HepG2 (cell line): ENCODE measurements around the gene ABCC12. TPM values are rescaled to one million over a fixed set of nuclear protein-coding genes. Genes with fewer than 3 reads are reported as not detected.

ENCODE experiments used
- ADNP ChIP-seq: sonication (generic); formaldehyde crosslinking; IDR thresholded peaks from 2 replicates; pipeline ENCODE4 v1.4.0; 2020; ENCODE audit warnings: missing genetic modification reagents
- BHLHE40 ChIP-seq: IDR thresholded peaks from 2 replicates; pipeline ENCODE4 v1.6.1; 2011; ENCODE audit warnings: low read length, improper control_type of control experiment
- CHD2 ChIP-seq: IDR thresholded peaks from 2 replicates; pipeline ENCODE4 v1.6.1; 2011; ENCODE audit warnings: low read depth, low read length, improper control_type of control experiment
- DZIP1 ChIP-seq: sonication (generic); formaldehyde crosslinking; IDR thresholded peaks from 2 replicates; pipeline ENCODE4 v1.5.0; 2020; ENCODE audit warnings: mild to moderate bottlenecking, missing genetic modification reagents
- HMGXB4 ChIP-seq, 2 experiments: sonication (generic) in 1 of 2; formaldehyde crosslinking in 1 of 2; IDR thresholded peaks; 2 replicates each; pipeline versions ENCODE4 v1.4.0 to v1.6.1; 2018 to 2020; ENCODE audit warnings: missing genetic modification reagents in 2 of 2, borderline replicate concordance in 1 of 2, low read depth in 1 of 2, mild to moderate bottlenecking in 1 of 2, missing biosample characterization in 1 of 2
- KDM5B ChIP-seq: sonication (generic); formaldehyde crosslinking; IDR thresholded peaks from 2 replicates; pipeline ENCODE4 v1.4.0; 2020; ENCODE audit warnings: missing genetic modification reagents, mild to moderate bottlenecking, borderline replicate concordance
- MIER3 ChIP-seq: IDR thresholded peaks from 2 replicates; pipeline ENCODE4 v1.6.1; 2016; ENCODE audit warnings: missing compliant biosample characterization, borderline replicate concordance
- MXD4 ChIP-seq: IDR thresholded peaks from 2 replicates; pipeline ENCODE4 v1.6.1; 2016; ENCODE audit warnings: mild to moderate bottlenecking, missing biosample characterization, missing genetic modification reagents
- MYNN ChIP-seq: sonication (generic); formaldehyde crosslinking; IDR thresholded peaks from 2 replicates; pipeline ENCODE4 v1.4.0; 2020; ENCODE audit warnings: mild to moderate bottlenecking, low read depth, missing genetic modification reagents
- NFKBIZ ChIP-seq: IDR thresholded peaks from 2 replicates; pipeline ENCODE4 v1.6.1; 2018; ENCODE audit warnings: missing genetic modification reagents, missing compliant biosample characterization
- SIX4 ChIP-seq: sonication (generic); formaldehyde crosslinking; IDR thresholded peaks from 2 replicates; pipeline ENCODE4 v1.4.0; 2020; ENCODE audit warnings: missing genetic modification reagents
- SRSF9 ChIP-seq: fragments of 200-400 bp; formaldehyde crosslinking; IDR thresholded peaks from 2 replicates; pipeline ENCODE4 v1.6.1; 2018; ENCODE audit warnings: borderline replicate concordance, mild to moderate bottlenecking, low read depth, low read length; ENCODE audit not compliant: insufficient read depth, poor library complexity, severe bottlenecking
- TEF ChIP-seq: sonication (generic); formaldehyde crosslinking; IDR thresholded peaks from 2 replicates; pipeline ENCODE4 v1.5.0; 2020; ENCODE audit warnings: missing genetic modification reagents
- TSC22D2 ChIP-seq: sonication (generic); formaldehyde crosslinking; IDR thresholded peaks from 2 replicates; pipeline ENCODE4 v1.5.1; 2020; ENCODE audit warnings: missing genetic modification reagents, mild to moderate bottlenecking, borderline replicate concordance
- U2AF1 ChIP-seq: fragments of 200-400 bp; formaldehyde crosslinking; optimal IDR thresholded peaks from 2 replicates; pipeline ENCODE3; 2017; ENCODE audit warnings: mild to moderate bottlenecking, low read depth, low read length
- ZBTB8A ChIP-seq: sonication (generic); formaldehyde crosslinking; IDR thresholded peaks from 2 replicates; pipeline ENCODE4 v1.4.0; 2020; ENCODE audit warnings: mild to moderate bottlenecking, low read depth, missing genetic modification reagents, borderline replicate concordance
- ZC3H13 ChIP-seq: sonication (generic); formaldehyde crosslinking; IDR thresholded peaks from 2 replicates; pipeline ENCODE4 v1.8.1; 2023; ENCODE audit warnings: mild to moderate bottlenecking, missing genetic modification reagents, moderate library complexity
- ZNF350 ChIP-seq: sonication (generic); formaldehyde crosslinking; IDR thresholded peaks from 2 replicates; pipeline ENCODE4 v1.4.0; 2020; ENCODE audit warnings: mild to moderate bottlenecking, low read depth, missing genetic modification reagents, borderline replicate concordance
- ZNF432 ChIP-seq: sonication (generic); formaldehyde crosslinking; IDR thresholded peaks from 2 replicates; pipeline ENCODE4 v1.5.0; 2020; ENCODE audit warnings: missing genetic modification reagents, mild to moderate bottlenecking, borderline replicate concordance
- ZNF557 ChIP-seq: sonication (generic); formaldehyde crosslinking; IDR thresholded peaks from 2 replicates; pipeline ENCODE4 v1.4.0; 2020; ENCODE audit warnings: missing genetic modification reagents
- ZNF704 ChIP-seq: sonication (generic); formaldehyde crosslinking; IDR thresholded peaks from 2 replicates; pipeline ENCODE4 v1.8.1; 2023; ENCODE audit warnings: mild to moderate bottlenecking, inconsistent platforms, moderate library complexity, missing genetic modification reagents, borderline replicate concordance
- ZSCAN22 ChIP-seq: sonication (generic); formaldehyde crosslinking; IDR thresholded peaks from 2 replicates; pipeline ENCODE4 v1.4.0; 2020; ENCODE audit warnings: mild to moderate bottlenecking, missing genetic modification reagents
- polyA plus RNA-seq, 8 experiments: library from polyadenylated mRNA; depleted of rRNA in 3 of 8; stranded (reverse) in 7 of 8; unstranded in 1 of 8; fragments of >200 nt; fragmentation: Illumina TruSeq in 4 of 8; extraction: Trizol in 4 of 8; gene quantifications; 2 replicates each; pipeline versions ENCODE4 v1.2.1 to v1.2.3, GENCODE V29; 2011 to 2016; ENCODE audit warnings: low read depth in 4 of 8, missing spikeins in 1 of 8, mixed read lengths in 1 of 8; ENCODE audit not compliant: insufficient read depth in 1 of 8
- total RNA-seq, 5 experiments: library from RNA; depleted of rRNA; stranded (reverse); fragments of >200 nt; fragmentation: Illumina TruSeq; extraction: Trizol; gene quantifications; 2 replicates each; pipeline ENCODE4 v1.2.3, GENCODE V29; 2016; ENCODE audit warnings: low read depth in 1 of 5

ABCC12 gene
- total and polyA plus RNA-seq, 2 of the 13 experiments (the other 11 are each of a cell fraction or from before 2014, with no cell fraction given) = not detected

GRCh38 chr16:48203974-48204824 lies 48.4 kb upstream of the ABCC12 start (continued):
- TF ChIP-seq DZIP1 (no peak), ZC3H13 (CRISPR knock-in tag) (peak; percentile 41; the same call in 1 of the 2 replicates), MIER3 (CRISPR knock-in tag) (peak; percentile 96; the same call in 1 of the 2 replicates), TEF (CRISPR knock-in tag) (no peak), SIX4 (peak; percentile 81), BHLHE40 (no peak), KDM5B (CRISPR knock-in tag) (no peak), NFKBIZ (CRISPR knock-in tag) (peak; percentile 98), CHD2 (0 out of 2 replicates have a peak, but pooled peaks have one; percentile 14), ADNP (CRISPR knock-in tag) (no peak), ZNF704 (0 out of 2 replicates have a peak, but pooled peaks have one; percentile 54), HMGXB4 (CRISPR knock-in tag; IDR thresholded peaks at IDR 0.05; ENCODE audit: borderline replicate concordance in 1 of 2, low read depth in 1 of 2) (peak; percentile 18 to 87; a peak in 3 of 4 replicates), ZBTB8A (CRISPR knock-in tag) (no peak), ZNF432 (CRISPR knock-in tag) (no peak), MYNN (CRISPR knock-in tag) (0 out of 2 replicates have a peak, but pooled peaks have one; percentile 63), SRSF9 (no peak), U2AF1 (no peak), ZNF350 (CRISPR knock-in tag) (peak; percentile 78; the same call in 1 of the 2 replicates), ZSCAN22 (no peak), ZNF557 (CRISPR knock-in tag) (peak; percentile 92; the same call in 1 of the 2 replicates), TSC22D2 (CRISPR knock-in tag) (peak; percentile 89; the same call in 1 of the 2 replicates), MXD4 (CRISPR knock-in tag) (peak; percentile 88)
